ENCODE data around the gene RPL28.
A peak's percentile ranks its signal among the peaks of the same experiment; 100 is the strongest.

RPL28 gene

DNA sequence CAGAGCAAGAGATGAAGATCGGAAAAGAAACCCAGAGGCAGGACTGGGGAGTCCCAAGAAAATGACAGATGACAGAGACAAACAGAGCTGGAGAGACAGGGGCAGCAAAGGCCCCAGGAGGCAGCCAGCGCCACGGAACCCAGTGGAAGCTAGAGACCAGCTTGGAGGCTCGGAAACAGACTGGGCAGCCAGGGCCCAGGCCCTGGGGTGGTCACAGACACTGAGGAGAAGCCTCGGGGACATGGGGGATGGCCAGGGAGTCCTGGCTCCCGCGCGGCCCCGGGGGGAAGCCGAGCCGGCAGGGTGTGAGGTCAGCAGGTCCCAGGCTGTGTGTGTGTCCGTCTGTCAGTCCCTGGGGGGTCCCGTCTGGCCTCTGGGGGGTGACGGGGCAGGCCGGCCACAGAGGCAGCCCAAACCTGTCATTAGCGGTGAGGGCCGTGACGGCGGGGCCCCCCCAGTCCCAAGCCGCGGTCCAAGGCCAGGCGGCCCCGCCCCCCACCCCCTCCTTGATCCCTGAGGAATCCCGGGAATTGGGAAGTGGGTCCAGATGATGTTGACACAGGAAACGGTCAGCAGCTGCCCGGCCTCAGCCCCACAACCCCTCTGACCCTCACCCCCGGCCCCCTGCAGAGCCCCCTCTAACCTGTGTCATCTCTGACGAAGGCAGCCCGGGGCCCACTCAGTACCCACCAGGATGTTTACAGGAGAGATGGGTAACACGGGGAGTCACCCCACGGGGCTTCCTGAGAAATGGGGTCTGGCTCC lies 11.6 kb upstream of the RPL28 start:
- DNase-seq, result no peak

DNA sequence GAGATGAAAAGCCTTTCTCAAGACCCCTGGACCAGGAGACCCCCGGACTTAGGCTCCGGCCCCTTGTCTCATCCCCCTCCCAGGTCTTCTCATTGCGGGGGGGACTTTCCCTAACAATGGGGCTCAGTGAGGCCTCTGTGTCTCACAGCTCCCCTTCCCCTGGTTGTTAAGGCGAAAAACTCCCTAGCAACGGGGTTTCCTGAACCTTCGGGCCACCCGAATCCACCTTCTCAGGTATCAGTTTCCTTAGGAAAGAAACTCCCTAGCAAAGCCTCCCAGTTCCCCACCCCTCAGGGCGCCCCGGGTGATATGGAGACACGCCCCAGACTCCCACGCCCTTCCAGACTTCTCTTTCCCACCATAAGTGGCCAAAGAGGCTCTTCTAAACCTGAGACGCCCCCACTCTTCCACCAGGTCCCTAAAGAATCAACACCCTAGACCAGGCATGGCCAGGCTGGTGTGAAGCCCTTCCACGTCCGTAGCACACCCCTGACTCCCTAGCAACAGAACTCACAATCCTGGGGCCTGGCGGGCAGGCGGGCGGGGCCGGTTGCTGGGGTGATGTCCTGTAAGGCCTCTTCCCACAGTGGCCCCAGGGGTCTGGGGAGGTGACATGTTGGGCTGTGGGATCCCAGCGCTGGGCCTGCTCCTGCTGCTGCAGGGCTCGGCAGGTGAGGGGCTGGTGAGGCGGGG lies 9.3 kb upstream of the RPL28 start, which contains the start of gene TMEM190:
TMEM190 (plus strand) TSS at position 586 of the 693 bp plus-strand sequence; CDS start at position 614, 28 bp downstream.
- DNase-seq, result no peak

DNA sequence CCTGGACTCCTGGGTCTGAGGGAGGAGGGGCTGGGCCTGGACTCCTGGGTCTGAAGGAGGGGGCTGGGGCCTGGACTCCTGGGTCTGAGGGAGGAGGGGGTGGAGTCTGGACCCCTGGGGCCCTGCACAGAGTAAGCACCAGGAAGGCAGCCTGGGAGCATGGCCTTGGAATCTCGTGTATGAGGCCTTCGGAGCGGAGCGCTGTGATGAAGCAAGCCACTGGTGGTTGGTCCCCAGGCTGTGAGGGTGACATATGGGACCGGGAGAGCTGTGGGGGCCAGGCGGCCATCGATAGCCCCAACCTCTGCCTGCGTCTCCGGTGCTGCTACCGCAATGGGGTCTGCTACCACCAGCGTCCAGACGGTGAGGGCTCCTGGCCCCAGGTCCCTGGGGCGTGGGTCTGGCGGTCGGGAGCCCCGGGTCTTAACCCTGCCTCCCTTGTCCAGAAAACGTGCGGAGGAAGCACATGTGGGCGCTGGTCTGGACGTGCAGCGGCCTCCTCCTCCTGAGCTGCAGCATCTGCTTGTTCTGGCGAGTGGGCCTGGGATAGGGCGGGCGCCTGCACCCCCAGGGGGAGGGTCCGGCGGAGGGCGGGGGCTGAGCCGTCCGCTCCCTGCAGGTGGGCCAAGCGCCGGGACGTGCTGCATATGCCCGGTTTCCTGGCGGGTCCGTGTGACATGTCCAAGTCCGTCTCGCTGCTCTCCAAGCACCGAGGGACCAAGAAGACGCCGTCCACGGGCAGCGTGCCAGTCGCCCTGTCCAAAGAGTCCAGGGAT lies 8.2 kb upstream of the RPL28 start:
- no peak for DNase-seq

DNA sequence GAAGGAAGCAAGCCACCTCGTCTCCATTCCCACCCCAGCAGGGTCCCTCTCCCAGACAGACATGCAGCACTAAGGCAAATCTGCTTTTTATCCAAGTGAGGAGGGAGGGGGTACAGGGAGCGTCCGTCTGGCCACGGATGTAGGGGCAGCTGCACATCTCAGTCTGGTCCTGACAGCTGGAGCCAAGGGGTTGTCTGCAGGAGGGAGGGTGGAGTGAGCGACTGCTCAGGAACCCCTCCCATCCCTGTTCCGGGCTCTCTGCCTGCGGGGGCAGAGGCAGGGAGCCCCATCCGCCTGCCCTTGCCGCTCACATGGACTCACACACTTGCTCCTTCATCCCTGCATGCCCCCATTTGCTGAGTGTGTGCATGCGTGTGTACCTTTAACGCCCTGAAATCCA lies 6.6 kb upstream of the RPL28 start:
- DNase-seq, result no peak

DNA sequence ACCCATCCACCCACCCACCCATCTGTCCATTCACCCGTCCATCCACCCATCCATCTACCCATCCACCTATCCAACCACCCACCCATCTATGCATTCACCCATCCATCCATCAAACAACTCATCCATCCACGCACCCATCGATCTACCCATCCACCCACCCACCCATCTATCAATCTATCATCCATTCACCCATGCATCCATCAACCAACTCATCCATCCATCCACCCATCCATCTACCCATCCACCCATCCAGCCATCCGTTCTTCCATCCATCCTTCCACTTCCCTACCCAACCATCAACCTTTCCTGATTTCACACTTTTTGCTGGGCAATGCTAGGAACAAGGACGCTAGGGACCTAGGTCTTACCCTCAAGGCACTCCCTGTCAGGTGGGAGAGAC lies 3.7 kb upstream of the RPL28 start:
- DNase-seq, result no peak

DNA sequence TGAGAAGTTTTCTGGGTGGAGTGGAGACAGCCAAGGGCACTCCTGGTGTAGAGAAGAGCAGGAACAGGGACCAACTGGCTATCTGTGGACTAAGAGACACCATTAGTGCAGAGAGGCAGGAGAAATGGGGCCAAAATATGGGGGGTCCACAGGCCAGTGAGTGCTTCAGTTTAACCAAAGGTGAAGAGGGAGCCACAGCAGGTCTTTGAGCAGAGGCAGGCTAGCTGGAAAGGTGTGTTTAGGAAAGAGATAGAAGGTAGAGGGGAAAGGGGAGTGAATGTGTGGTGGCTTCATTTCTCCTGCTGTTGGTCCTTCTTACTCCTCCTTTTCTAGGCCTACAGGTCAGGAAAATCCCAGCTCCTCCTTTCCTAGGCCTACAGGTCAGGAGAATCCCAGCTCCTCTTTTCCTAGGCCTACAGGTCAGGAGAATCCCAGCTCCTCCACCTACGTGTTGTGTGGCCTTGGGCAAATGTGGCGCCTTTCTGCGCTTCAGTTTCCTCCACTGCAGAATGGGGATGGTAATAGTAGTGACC lies 3.1 kb upstream of the RPL28 start:
- no peak for DNase-seq

DNA sequence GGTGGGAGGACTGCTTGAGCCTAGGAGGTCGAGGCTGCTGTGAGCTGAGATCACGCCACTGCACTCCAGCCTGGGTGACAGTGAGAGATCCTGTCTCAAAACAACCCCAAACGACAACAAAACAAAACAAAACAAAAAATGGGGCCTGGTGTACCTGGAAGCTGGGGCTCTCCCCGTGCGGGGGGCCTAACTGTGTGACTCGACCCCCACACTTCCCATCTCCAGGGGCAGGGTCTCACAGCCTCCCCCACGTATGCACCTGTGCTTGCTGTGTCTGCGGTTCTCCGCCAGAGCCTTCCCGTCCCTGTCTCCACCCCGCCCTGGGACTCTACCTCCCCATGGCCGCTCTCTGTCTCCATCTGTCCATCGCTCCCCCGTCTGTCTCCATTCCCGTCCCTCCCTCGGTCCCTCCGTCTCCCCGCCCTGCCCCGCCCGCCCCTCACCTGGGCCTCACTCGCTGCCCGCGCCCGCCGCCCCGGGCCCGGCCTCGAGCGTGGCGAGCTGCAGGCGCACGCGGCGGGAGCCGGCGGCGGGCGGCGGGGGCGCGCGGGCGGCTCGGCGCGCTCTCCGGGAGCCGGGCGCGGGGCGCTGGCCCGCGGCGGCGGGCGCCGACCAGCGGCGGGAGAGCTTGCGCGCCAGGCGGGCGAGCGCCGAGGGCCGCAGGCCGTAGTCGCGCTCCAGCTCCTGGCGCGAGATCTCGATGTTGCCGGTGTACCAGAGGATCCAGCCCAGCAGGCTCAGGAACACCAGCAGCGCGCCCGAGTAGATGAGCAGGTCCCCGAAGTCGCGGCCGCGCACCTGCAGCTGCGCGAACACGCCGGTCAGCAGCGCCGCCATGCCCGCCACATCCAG lies 2.2 kb upstream of the RPL28 start:
- peak; percentile 19 to 25 for DNase-seq

DNA sequence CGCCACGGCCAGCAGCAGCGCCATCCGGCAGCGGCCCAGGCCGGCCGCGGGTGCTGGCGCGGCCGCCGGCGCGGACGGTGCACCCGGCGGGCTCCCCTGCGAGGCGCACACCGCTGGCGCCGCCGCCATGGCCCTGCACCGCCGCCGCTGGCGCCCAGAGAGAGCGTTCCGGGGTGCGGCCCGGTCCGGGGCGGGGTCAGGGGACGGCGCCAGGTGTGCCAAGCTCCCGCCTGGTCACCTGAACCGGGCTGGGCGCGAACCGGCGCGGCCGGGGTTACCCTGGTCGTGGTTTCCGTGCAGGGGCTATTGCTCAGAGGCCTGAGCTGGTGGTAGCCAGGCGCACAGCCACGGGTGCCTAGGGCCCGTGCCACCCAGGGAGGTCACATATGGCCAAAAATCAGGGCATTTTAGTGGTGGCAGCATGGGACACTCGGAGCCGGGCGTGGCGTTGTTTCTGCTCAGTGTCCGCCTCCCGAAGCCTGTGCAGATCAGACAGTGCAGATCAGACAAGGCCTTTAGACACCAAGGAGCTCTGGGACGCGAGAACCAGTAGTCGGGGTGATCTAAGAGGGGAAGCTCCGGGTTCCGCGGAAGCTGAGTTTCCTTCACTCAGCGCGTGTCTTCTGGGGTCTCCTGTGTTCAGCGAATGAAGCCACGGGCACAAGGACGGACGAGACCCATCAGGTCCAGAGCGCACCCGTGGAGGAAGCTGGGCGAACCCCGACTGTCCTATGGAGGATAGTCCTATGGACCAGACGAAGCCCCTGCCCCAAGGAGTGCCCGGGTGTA lies 1.4 kb upstream of the RPL28 start, which contains the start of gene TMEM238:
TMEM238 (minus strand) TSS at position 162 of the 789 bp plus-strand sequence; CDS start at position 129, 33 bp downstream.
- peak; percentile 23 to 54 for DNase-seq

DNA sequence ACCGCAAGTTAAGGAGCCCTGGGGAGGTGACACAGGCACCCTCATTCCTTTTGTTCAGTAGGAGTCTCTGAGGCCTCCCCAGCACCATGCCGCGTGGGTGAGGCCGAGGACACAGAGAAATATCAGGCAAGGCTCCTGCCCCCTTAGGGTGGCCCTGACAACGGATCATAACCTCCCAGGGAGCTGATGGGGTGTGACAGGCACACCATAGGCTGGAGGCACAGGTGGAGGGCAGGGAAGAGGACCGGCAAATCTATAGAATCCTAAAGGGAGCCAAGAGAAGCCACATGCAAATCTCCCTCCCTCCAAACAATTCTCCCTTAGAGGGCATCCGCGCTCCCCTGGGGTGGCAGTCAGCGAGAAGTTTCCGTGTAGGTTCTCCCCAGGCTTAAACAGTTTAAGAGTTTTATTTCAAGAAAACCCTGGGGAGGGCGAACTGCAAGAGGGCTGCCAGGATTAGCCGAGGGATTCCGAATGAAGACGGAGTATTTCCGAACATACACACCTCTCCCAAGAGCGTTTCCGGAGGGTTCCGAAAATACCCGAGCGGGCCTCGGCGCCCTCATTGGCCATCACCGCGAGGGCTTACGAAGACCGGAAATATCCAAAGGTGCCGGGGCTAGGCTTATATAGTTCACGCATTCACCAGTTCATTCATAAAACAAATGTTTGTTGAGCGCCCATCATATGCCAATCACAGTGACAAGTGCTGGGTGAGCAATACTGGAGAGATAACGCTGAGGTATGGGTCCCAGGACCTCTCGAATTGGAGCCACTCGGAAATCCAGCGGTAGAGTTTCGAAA lies 610 bp upstream of the RPL28 start:
- DNase-seq, result peak; percentile 93 to 95

DNA sequence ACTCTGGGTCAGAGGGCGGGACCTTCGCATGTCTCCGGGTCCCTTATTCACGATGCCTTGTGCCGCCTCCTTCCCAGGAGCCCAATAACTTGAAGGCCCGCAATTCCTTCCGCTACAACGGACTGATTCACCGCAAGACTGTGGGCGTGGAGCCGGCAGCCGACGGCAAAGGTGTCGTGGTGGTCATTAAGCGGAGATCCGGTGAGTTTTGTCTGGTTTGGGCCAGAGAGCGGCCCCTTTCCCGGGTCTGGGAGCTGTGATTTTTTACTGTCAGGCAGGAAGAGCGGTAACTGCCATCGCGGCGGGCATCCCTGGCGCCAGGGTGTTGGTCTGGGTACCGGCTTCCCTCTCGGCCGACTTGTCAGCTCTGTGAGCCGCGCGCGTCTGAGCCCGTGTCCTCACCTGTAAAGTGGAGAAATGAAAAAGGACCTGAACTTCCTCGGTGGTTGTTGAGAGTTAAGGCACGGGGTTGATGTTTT lies 800 bp downstream of the RPL28 start:
- no peak for DNase-seq

DNA sequence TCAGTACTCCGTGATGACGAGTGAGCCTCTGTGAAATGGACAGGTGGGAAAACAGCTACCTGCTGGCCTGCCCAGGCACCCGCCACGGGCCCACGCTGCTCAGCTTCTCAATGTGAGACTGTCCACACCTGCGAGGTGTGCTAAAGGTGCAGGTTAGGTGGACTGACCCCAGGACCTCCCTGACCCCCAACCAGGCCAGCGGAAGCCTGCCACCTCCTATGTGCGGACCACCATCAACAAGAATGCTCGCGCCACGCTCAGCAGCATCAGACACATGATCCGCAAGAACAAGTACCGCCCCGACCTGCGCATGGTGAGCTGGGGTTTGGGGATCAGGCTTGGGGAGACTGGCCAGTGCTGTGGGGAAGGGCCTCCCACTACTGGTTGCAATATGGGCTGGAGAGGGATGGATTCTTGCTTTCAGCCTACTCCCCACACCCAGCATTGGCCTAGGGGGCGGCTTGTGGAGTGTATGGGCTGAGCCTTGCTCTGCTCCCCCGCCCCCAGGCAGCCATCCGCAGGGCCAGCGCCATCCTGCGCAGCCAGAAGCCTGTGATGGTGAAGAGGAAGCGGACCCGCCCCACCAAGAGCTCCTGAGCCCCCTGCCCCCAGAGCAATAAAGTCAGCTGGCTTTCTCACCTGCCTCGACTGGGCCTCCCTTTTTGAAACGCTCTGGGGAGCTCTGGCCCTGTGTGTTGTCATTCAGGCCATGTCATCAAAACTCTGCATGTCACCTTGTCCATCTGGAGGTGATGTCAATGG lies 2.2 kb downstream of the RPL28 start:
- no peak for DNase-seq

DNA sequence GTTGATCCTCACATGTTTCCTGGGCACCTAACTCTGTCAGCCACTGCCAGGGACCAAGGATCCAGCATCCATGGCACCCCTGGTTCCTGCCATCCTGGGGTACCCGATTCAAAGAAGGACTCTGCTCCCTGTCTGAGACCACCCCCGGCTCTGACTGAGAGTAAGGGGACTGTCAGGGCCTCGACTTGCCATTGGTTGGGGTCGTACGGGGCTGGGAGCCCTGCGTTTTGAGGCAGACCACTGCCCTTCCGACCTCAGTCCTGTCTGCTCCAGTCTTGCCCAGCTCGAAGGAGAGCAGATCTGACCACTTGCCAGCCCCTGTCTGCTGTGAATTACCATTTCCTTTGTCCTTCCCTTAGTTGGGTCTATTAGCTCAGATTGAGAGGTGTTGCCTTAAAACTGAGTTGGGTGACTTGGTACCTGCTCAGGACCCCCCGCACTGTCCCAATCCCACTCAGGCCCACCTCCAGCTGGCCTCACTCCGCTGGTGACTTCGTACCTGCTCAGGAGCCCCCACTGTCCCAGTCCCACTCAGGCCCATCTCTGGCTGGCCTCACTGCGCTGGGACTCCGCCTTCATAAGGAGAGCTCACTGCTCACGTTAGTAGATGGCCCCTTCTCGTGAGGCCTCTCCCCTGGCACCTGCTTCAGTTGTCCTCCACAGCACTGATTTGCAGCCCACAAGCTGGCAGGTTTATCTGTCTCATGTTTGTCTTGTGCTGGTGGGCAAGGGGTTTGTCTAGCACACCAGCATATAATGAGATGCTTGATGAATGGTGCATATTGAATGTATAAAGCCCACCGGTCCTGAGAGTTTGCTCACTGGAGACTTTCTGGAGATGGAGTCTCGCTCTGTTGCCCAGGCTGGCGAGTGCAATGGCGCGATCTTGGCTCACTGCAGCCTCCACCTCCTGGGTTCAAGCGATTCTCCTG lies 3.9 kb downstream of the RPL28 start:
- no peak for DNase-seq

DNA sequence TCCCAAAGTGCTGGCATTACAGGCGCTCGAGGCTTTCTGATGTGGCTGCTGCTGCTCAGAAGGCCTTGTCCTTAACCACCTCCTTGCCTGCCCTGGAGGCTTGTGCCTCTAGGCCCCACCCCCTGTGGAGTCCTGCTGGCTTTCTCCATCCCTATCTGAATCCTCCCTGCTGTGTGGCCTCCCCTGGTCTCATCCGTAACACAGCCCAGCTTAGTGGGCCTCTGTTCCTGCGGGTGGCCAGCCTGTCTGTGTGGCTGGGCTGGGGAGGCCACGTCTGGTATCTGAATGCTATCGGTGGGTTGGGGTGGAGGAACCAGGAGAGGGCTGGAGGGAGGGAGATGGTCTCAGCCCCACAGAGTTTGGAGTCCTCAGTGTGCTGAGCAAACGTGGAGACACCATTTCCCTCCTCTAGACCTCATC lies 4.7 kb downstream of the RPL28 start:
- DNase-seq, result no peak

DNA sequence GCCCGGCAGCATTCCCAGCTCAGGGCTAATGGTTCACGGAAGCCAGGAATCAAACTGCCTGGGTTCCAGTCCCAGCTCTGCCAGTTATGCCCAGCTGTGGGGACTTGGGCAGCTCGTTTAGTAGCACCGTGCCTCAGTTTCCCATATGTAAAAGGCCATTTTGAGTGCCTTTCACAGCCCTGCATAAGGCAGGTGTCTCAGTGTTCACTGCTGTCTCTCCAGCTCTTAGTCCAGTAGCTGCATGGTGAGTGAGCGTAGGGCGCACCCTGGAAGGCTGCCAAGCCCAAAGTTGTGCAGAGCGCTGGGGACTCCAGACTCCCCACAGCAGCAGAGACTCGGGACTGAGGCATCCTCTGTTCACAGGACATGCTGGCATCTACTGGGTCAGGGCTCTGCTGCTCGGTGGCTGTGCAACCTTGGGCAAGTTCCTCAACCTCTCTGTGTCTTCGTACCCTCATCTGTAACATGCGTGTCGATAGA lies 5.5 kb downstream of the RPL28 start:
- no peak for DNase-seq

DNA sequence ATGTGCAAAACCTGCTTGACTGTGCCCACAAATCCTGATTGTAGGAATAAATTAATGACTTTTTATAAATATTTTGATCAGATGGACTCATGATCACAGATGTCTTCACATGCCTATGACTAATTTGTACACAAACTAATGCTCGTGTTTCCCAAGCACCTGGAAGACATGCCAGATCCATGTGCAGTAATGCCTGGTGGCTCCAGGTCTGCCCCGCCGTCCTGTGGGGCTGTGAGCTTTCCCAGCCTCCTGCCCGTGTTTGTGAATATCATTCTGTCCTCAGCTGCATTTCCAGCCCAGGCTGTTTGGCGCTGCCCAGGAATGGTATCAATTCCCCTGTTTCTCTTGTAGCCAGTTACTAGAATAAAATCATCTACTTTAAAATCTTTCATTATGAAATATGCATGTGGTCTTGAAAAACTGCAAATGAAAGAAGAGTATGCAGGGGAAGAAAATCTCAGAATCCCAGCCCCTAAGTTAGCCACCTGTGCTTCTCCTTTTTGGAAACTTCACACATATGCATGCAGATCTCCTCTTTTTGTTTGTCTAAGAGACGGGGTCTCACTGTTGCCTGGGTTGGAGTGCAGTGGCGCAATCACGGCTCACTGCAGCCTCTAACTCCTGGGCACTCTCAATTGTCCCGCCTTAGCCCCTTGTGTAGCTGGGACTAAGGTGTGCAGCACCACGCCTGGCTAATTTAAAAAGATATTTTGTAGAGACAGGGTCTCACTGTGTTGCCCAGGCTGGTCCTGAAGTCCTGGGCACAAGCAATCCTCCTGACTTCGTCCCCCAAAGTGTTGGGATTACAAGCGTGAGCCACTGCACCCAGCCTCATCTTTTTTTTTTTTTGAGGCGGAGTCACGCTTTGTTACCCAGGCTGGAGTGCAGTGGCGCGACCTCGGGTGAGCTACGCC lies 6.2 kb downstream of the RPL28 start:
- no peak for DNase-seq

DNA sequence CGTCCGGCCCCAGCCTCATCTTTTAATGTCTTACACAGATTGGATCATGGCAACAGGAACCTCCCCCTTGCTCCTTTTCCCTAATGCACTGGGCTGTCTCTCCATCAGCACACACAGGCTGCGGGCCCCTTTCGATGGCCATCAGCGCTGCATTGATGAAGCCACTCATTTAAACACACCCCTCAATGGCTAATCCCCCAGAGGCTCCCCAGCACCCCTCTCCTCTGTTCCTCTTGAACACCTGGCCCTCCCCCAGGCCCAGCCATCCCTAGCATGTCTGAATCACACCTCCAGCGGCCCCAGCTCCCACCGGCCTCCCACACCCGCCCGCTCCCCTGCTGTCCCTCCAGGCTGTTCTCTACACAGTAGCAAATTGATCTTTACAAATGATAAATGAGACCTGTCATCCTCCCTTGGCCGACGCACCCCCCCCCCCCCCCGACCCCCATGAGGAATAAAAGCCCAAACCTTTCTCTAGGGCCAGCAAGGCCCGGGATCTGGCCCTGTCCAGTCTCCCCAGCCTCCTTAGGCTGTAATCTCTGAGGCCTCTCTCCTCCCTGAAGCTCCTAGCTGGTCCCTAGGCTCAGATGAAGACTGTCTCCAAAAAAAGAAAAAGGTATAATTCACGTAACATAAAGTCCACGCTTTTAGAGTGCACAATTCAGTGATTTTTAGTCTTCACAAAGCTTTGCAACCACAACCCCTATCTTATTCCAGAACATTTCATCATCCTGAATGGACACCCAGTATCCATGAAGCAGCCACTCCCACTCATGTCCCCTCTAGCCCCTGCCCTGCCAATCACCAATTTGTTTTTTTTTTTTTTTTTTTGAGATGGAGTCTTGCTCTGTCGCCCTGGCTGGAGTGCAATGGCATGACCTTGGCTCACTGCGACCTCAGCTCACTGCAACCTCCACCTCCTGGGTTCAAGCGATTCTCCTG lies 7.4 kb downstream of the RPL28 start:
- DNase-seq, result no peak
